ENCODE data around the gene ZC3H14. TPM values are rescaled to one million over a fixed set of nuclear protein-coding genes. Genes with fewer than 3 reads are reported as not detected.

The ZC3H14 gene
- total RNA-seq, 1 donor from 2014 or later, result 92.7 TPM

DNA sequence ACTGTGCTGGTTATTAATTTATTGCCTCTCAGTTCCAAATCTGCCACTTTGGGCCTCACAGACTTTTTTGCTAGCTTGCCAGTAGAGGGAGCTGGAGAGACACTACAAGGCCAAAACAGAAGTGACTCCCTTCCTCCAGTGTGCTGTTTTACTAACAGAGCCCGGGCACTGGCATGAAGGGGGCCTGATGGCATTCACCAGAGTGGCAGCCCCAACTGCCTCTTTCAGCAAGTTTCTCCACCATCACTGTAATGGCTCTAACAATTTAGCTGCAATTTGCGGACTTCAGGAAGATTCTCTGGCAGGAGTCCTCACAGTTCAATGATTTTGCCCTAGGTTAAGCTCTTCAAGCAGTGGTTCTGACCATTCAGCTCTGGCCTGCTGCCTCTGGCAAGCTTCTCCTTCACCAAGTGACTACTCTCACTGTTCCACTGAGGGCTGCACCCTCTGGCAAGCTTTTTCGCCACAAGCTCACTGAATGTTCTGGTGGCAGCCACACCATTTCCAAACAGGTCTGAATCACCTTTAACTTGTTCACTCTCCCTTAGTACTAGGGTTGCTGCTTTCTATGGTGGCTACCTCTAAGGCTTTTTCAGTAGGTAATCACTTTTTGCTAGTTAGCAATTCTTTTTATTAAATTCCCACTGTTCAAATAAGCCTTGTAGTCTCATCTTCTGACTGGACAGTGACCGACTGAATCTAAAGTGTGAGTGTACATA is 104.9 kb downstream of the ZC3H14 start:
- Mint-ChIP-seq H3K4me3 (no peak overlapping the region), H3K4me1 (no peaks in the 10 kb centered on the region), H3K27me3 (ENCODE audit: low read depth) (no peaks in the 10 kb centered on the region), H3K9me3 (peaks cover 9% of the 10 kb centered on the region), H3K36me3 (ENCODE audit: low read depth) (peaks cover 3% of the 10 kb centered on the region), H3K27ac (ENCODE audit: unreplicated experiment) (no peak overlapping the region)
- TF ChIP-seq, protein P1, sequence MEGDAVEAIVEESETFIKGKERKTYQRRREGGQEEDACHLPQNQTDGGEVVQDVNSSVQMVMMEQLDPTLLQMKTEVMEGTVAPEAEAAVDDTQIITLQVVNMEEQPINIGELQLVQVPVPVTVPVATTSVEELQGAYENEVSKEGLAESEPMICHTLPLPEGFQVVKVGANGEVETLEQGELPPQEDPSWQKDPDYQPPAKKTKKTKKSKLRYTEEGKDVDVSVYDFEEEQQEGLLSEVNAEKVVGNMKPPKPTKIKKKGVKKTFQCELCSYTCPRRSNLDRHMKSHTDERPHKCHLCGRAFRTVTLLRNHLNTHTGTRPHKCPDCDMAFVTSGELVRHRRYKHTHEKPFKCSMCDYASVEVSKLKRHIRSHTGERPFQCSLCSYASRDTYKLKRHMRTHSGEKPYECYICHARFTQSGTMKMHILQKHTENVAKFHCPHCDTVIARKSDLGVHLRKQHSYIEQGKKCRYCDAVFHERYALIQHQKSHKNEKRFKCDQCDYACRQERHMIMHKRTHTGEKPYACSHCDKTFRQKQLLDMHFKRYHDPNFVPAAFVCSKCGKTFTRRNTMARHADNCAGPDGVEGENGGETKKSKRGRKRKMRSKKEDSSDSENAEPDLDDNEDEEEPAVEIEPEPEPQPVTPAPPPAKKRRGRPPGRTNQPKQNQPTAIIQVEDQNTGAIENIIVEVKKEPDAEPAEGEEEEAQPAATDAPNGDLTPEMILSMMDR (conservative IDR thresholded peaks at IDR 0.05), result peak; percentile 85
- DNase-seq (ENCODE audit: low read depth, low spot score), result peak; percentile 53

DNA sequence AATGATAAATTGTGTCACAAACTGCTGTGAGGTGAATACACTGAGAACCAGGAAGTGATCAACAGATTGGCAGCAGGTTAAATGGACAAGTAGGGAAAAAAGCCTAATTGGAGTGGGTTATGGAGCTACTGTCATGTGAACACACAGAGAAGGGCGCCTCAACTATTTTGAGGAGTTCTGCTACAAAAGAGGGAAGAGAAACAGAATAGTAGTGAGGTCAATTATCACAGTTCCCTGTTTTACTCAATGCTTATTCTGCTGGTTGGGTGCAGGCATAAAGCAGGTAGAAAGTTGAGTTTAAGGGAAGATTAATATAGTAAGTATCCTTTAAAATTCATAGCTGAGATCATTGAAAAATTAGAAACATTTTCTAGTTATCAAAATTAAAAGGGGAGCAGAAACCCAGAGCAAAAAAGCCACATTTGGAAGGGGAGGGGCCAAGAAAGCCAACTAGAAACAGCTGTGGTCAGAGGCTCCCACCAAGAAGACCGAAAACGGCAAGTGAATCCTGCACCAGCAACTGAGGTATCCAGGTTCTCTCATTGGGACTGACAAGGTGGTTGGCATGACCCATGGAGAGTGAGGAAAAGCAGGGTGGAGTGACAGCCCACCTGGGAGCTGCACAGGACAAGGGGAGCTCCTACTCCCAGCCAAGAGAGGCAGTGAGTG is 105.7 kb downstream of the ZC3H14 start:
- Mint-ChIP-seq H3K9me3 (peaks cover 9% of the 10 kb centered on the region), H3K4me1 (no peaks in the 10 kb centered on the region), H3K4me3 (no peak overlapping the region), H3K27me3 (ENCODE audit: low read depth) (no peaks in the 10 kb centered on the region), H3K36me3 (ENCODE audit: low read depth) (peaks cover 3% of the 10 kb centered on the region), H3K27ac (ENCODE audit: unreplicated experiment) (no peak overlapping the region)
- no peak for DNase-seq (ENCODE audit: low read depth, low spot score)
- TF ChIP-seq, protein P1 (conservative IDR thresholded peaks at IDR 0.05), result no peak

DNA sequence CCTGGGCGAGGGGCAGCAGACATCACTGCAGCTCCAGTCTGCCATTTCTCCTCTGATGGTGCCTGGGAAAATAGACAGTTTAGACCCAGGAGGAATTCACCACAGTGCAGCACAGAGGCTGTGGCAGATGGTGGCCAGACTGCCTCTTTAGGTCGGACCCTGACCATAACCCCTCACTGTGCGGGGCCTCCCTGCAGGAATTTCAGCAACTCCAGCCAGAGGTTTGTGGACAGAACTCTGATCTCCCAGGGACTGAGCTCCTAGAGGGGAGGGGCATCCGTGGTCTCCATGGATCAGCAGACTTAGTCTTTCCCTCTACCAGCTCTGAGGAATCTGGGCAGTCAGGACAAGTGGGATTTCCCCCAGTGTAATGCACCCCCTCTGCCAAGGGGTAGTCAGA is 106.5 kb downstream of the ZC3H14 start:
- peaks cover 3% of the 10 kb centered on the region for H3K36me3 Mint-ChIP-seq (ENCODE audit: low read depth)
- no peaks in the 10 kb centered on the region for H3K27me3 Mint-ChIP-seq (ENCODE audit: low read depth)
- no peak for DNase-seq (ENCODE audit: low read depth, low spot score)
- no peak overlapping the region for H3K4me3 Mint-ChIP-seq
- no peak overlapping the region for H3K27ac Mint-ChIP-seq (ENCODE audit: unreplicated experiment)
- peaks cover 11% of the 10 kb centered on the region for H3K9me3 Mint-ChIP-seq
- H3K4me1 Mint-ChIP-seq, result no peaks in the 10 kb centered on the region
- TF ChIP-seq, protein P1 (conservative IDR thresholded peaks at IDR 0.05), result no peak

Other genes with a start within 250 kb of the ZC3H14 start
- gene KCNK10, start 239.8 kb upstream of the ZC3H14 start, total RNA-seq, result 8.5 and 11.5 TPM in 2 replicates
- 18.9 and 19.4 TPM in 2 replicates for gene SPATA7, start 177.4 kb upstream of the ZC3H14 start, total RNA-seq
- gene PTPN21, start 8.0 kb upstream of the ZC3H14 start, total RNA-seq, result 21.9 and 25.3 TPM in 2 replicates
- 1.3 TPM in 2 replicates for gene EML5, start 229.9 kb downstream of the ZC3H14 start, total RNA-seq